Activated gamma-delta T cell treated with Interleukin-2 at 50 U/mL for 16 hours (primary cell): ENCODE results near the gene ABI3BP.
"Not testable (repeated sequence)": the region's sequence is repeated elsewhere in the genome, so short reads cannot be mapped to it uniquely, and the experiment has no call there.

ENCODE experiments used
- DNase-seq: peaks from one replicate; pipeline ENCODE4 v3.0.0-alpha.2; 2020

ABI3BP gene

GRCh38 chr3:100978011-100978659 is 15.1 kb downstream of the ABI3BP start:
- DNase-seq, result no peak

GRCh38 chr3:100976611-100977010 is 16.6 kb downstream of the ABI3BP start:
- no peak for DNase-seq

- no peak for DNase-seq
These were observed 17.5 kb downstream of the ABI3BP start for GRCh38 chr3:100975714-100976113.

- no peak for DNase-seq
These were observed 19.6 kb downstream of the ABI3BP start for GRCh38 chr3:100973594-100973993.

GRCh38 chr3:100972867-100973266 is 20.4 kb downstream of the ABI3BP start:
- DNase-seq, result no peak

DNA sequence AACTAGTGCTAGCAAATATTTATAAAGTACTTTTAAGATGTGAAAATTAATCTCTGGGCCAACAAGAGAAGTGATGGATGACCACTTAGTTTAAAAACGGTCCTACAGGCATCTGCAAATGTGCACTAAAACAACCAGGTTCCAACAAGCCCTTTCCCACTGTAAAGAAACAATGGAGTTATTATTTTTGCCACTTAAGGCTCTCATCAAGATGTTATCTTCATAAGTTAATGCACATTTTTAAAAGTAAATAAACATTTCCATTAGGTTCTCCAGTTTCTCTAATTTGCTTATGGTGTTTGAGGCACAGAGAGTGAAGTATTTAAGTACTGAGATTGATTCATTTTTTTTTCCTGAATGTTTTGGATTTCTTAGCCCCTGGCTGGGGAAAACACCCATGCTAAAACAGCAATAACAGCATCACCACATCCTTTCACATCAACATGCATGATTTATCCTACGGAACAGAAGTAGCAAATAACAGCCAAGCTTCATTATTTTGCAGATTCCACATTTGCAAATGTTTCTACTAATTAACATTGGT is 20.8 kb downstream of the ABI3BP start:
- no peak for DNase-seq

- no peak for DNase-seq
These were observed 21.4 kb downstream of the ABI3BP start for GRCh38 chr3:100971798-100972197.

DNA sequence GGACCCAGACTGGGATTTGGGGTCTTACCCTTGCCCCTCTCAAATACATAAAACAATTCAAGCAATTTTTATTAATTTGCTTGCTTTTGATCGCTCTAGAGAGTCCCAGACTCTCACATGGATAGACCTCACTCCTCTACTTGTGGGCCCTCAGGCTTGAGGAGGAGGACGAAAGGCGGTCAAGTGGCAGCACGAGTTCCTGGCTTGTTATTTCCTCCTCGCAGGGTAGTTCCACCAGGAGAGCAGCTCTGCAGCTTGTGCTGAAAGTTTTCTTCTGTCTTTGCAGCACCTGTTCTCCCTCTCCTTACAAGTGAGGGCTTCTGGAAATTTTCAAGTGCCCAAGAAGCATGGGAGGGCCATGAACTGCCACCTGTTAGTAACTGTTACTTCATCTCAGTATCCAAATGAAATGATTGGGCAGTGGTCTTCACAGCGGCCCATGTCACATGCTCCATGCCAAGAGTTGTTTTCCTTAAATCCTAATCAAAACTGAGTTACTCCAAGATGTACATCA is 22.7 kb downstream of the ABI3BP start:
- DNase-seq, result no peak

DNA sequence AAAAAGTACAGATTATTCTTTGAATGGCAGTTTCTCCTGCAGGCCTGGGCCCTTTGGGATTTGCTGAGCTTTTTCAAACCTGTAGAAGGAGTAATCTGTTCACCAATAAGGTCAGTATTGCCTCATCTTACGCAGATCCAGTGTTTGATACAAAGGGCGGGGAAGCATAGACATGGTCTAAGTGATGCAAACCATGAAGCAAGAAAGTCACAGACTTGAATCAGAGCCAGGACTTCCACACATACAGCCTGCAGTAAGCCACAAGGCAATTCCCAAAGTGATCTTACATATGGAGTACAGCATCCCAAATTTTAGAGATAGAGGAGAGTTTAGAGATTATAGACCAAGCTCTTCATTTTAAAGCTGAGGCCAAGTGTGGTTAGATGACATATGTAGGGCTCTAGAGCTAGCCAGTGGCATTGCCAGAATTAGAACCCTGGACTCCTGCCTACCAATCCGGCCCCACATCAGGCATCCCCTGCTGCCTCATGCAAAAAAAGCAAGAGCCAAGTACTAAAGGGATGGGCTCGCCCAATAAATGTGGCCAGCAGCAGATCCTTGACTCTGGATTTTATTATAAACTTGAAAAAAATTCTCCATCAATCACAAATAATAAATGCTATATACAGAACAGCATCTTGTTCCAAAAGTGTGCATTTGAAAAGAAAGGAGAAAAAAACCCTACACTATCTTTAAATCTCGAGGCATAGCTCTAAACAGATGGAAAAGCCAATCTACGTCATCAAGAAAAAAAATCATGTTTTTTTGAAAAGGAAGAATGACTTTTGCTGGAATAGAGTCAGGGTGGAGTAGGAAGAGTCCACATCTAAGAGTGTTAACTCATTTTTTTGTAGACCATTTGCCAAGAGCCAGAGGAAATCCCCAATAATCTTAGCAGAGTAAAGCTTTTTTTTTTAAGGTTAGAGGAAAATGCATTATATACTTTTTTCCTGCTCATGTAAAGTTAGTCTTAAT is 24.0 kb downstream of the ABI3BP start:
- DNase-seq, result no peak

DNA sequence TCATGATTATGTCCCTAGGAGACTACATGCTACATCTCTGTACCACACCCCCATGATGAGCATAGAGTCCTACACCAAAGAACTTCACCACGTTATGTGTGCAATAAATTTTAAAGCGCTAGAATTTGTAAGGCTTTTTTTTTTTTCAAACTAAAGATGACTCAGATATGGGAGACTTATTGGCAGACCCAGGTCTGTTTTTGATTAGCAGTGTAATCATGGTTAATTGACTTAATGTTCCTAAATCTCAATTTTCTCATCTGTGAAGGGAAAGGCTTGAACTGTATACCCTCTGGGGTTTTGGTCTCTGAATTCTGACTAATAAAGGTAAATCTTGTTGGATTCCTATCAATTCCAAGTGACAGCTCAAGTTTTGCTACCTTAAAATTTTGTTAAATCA is 26.4 kb downstream of the ABI3BP start:
- no peak for DNase-seq

GRCh38 chr3:100966049-100966491 is 27.2 kb downstream of the ABI3BP start:
- no peak for DNase-seq

GRCh38 chr3:100963041-100963440 is 30.2 kb downstream of the ABI3BP start:
- DNase-seq, result no peak

GRCh38 chr3:100957261-100957986 is 35.8 kb downstream of the ABI3BP start:
- DNase-seq, result no peak

DNA sequence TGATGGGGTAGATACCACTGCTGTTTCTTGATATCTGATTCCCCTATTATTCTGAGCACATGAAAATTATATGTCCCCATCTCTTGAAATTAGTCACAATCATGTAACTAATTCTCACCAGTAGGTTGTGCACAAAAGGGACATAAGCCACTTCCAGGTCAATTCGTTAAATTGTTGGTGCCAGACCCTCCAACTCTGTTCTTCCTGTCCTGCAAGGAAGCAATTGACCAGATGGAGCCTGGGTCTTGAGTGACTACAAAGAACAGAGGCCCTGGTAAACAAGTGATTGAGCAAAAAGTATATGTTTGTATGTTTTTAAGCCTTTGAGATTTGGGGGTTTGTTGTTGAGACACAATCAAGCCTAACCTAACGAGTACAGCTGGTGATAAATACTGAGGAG is 36.9 kb downstream of the ABI3BP start:
- DNase-seq, result no peak

DNA sequence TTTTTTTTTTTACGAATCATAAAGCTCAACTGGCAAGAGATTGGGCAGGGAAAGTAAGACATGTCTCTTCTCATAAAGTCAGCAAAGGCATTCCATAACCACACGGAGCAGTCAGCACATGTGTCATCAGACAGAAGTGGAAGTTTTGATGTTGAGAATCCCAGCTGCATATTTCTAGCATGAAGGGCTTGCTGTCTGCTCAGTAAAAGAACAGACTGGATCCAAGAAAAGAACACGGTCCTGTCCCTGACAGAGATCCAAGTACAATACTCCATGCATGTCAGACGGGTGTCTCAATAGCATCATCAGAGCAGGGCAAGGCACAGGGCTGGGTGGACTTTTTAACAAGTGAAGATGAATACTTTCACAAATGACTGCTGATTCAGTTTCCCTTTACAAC is 38.2 kb downstream of the ABI3BP start:
- no peak for DNase-seq

DNA sequence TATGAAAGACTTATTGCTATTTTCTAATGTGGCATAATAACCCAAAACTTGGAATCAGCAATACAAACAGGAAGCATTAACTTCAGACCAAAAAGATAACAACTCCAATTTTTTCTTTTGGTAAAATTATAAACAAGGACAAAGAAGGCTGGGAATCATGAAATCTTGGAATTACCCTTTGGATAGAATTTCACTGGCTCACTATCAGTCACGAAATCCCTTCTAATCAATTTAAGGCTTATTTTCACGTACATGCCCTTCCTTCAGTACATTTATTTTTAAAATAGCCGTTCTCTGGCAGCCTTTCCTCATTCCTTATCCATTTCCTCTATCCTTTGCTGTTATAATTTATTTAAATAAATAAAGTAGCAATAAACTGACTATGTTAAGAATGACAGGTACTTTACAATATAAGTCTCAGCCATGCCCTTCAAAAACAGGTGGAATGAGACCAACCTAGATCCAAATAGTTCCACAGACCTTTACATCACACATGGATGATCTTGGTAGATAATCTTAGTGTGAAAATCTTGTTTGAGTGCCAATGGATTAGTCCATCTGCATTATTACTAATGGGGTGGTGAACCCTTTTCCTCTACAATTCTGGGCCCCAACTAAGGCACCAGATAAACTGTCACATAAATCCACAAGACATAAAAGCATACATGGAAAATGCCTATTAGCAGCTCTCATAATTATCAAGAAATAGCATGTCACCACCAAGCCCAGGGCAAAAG is 38.9 kb downstream of the ABI3BP start:
- DNase-seq, result no peak

GRCh38 chr3:100953103-100953502 is 40.1 kb downstream of the ABI3BP start:
- DNase-seq, result no peak

- DNase-seq, result no peak
These were observed 46.1 kb downstream of the ABI3BP start for GRCh38 chr3:100947119-100947518.

DNA sequence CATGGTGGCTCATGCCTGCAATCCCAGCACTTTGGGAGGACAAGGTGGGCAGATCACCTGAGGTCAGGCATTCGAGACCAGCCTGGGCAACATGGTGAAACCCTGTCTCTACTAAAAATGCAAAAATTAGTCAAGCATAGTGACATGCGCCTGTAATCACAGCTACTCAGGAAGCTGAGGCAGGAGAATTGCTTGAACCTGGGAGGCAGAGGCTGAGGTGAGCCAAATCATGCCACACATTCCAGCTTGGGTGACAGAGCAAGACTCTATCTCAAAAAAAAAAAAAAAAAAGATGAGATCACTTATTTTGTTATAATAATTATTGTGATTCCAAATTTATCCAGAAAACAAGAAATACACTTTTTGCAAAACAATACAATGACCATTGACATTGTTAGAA is 47.1 kb downstream of the ABI3BP start:
- not testable (repeated sequence) for DNase-seq

DNA sequence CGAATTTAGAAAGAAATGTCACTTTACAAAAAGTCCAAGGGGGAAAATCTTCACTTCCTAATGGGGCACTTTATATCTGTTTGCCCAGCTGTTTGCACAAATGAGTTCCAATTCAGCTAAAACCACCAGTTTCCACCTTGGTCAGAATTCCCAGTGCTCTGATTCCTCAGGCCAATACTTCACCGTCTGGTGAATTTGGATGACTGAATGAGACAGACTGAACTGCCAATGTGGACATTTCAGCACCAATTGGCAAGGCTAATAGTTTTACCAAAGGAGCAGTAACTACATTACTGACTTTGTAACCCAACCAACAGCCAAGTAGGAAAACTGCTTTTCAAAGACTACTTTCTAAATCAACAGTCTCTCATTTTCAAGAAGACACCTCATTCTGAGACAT is 51.8 kb downstream of the ABI3BP start:
- no peak for DNase-seq

GRCh38 chr3:100941041-100941440 is 52.2 kb downstream of the ABI3BP start:
- DNase-seq, result no peak

DNA sequence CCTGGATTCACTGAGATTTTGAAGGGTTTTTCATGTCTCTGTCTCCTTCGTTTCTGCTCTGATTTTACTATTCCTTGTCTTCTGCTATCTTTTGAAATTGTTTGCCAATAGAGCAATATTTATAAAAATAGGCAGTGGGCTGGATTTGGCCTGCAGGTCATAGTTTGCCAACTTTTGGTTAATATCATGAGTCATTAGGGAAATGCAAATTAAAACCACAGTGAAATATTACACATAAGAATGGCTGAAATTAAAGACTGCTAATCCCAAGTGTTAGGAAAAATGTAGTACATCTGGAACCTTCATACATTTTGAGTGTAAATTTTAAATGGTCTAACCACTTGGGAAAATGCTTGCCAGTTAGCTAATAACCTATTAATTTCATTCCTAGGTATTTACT is 56.3 kb downstream of the ABI3BP start:
- no peak for DNase-seq
